GM12892 (cell line): ENCODE measurements around the gene PSTPIP1.

Experiments
- DNase-seq: peaks from one replicate; pipeline ENCODE4 v3.0.0; 2011; ENCODE audit not compliant: insufficient read length
- FAIRE-seq: peaks from 2 replicates; lab custom pipeline; 2011; peaks lifted over from hg19 to GRCh38; lab: Jason Lieb, UNC
- POLR2A ChIP-seq: IDR thresholded peaks from 2 replicates; pipeline ENCODE4 v1.6.1; 2011; ENCODE audit warnings: low read depth, low read length, control low read depth
- POLR2AphosphoS5 ChIP-seq: IDR thresholded peaks from 2 replicates; pipeline ENCODE4 v1.6.1; 2011; ENCODE audit warnings: low read depth, low read length, control low read depth
- TAF1 ChIP-seq: IDR thresholded peaks from 2 replicates; pipeline ENCODE4 v1.6.1; 2011; ENCODE audit warnings: low read depth, mild to moderate bottlenecking, control low read depth, low read length, borderline replicate concordance

Gene PSTPIP1

GRCh38 chr15:76993114-76993725 lies 1.7 kb upstream of the PSTPIP1 start:
- TF ChIP-seq TAF1 (no peak), POLR2AphosphoS5 (no peak), POLR2A (no peak)
- no peak for DNase-seq
- no peak for FAIRE-seq

- DNase-seq = no peak
- TF ChIP-seq POLR2AphosphoS5 = no peak
- TF ChIP-seq POLR2A = no peak
- TF ChIP-seq TAF1 = no peak
- no peak for FAIRE-seq
Observed at GRCh38 chr15:76994001-76994400, 925 bp upstream of the PSTPIP1 start.

- no peak for TF ChIP-seq TAF1
- TF ChIP-seq POLR2AphosphoS5 = no peak
- TF ChIP-seq POLR2A = no peak
- DNase-seq = no peak
- no peak for FAIRE-seq
Observed at GRCh38 chr15:76994496-76994895, 430 bp upstream of the PSTPIP1 start.

- FAIRE-seq = no peak
- no peak for TF ChIP-seq TAF1
- no peak for TF ChIP-seq POLR2A
- TF ChIP-seq POLR2AphosphoS5 = no peak
Observed at GRCh38 chr15:76996076-76996525, 1.2 kb downstream of the PSTPIP1 start.

GRCh38 chr15:76996526-76997401 lies 1.8 kb downstream of the PSTPIP1 start:
- DNase-seq (no peak), FAIRE-seq (no peak)
- TF ChIP-seq POLR2A (no peak), POLR2AphosphoS5 (no peak), TAF1 (no peak)

More at GRCh38 chr15:76996076-76996525, 1.2 kb downstream of the PSTPIP1 start:
- no peak for DNase-seq

GRCh38 chr15:76998663-76999285 lies 3.8 kb downstream of the PSTPIP1 start:
- TF ChIP-seq TAF1 (no peak), POLR2AphosphoS5 (no peak), POLR2A (no peak)
- FAIRE-seq (no peak), DNase-seq (no peak)

- no peak for FAIRE-seq
- DNase-seq = no peak
- TF ChIP-seq POLR2A = no peak
- TF ChIP-seq POLR2AphosphoS5 = no peak
- no peak for TF ChIP-seq TAF1
Observed at GRCh38 chr15:76999996-77000395, 5.1 kb downstream of the PSTPIP1 start.

- no peak for FAIRE-seq
- DNase-seq = no peak
Observed at GRCh38 chr15:77001351-77001750, 6.4 kb downstream of the PSTPIP1 start.

GRCh38 chr15:77001966-77002365 lies 7.0 kb downstream of the PSTPIP1 start:
- peak; percentile 79 for FAIRE-seq

More at GRCh38 chr15:77001351-77001750, 6.4 kb downstream of the PSTPIP1 start:
- TF ChIP-seq TAF1 = no peak
- no peak for TF ChIP-seq POLR2AphosphoS5
- no peak for TF ChIP-seq POLR2A

GRCh38 chr15:77002436-77002835 lies 7.5 kb downstream of the PSTPIP1 start:
- DNase-seq = no peak
- no peak for TF ChIP-seq POLR2A
- no peak for FAIRE-seq

More at GRCh38 chr15:77001966-77002365, 7.0 kb downstream of the PSTPIP1 start:
- DNase-seq = no peak
- TF ChIP-seq POLR2A = no peak
- no peak for TF ChIP-seq POLR2AphosphoS5
- no peak for TF ChIP-seq TAF1
